ENCODE results near the gene TP53RK. TPM values are rescaled to one million over a fixed set of nuclear protein-coding genes. Genes with fewer than 3 reads are reported as not detected.

TP53RK gene
- total RNA-seq, 1 experiment from 2014 or later: 20.6 TPM

GRCh38 chr20:46670585-46671584 lies 18.4 kb downstream of the TP53RK start:
- TF ChIP-seq EZH2 (IDR thresholded peaks at IDR 0.05; ENCODE audit: borderline replicate concordance, low read depth, low read length, poor library complexity, severe bottlenecking) (no peak), CTCF (conservative IDR thresholded peaks at IDR 0.05; ENCODE audit: low read depth, low read length) (no peak)
- no peak overlapping the region for H3K27ac ChIP-seq (ENCODE audit: low read depth, low read length, poor library complexity, severe bottlenecking)
- H3K4me1 ChIP-seq (ENCODE audit: insufficient read depth, low read length, poor library complexity, severe bottlenecking): no peaks in the 10 kb centered on the region
- POLR2A ChIA-PET (ENCODE audit: low non-redundant PET): no interaction called here
- intact Hi-C loops (cut with micrococcal nuclease; ENCODE audit: unreplicated experiment): no loop called here
- no peaks in the 10 kb centered on the region for H3K27me3 ChIP-seq (replicated peaks; ENCODE audit: insufficient read depth, low read depth, low read length, poor library complexity)
- H3K36me3 ChIP-seq (ENCODE audit: insufficient read depth, low read length, poor library complexity, severe bottlenecking): no peaks in the 10 kb centered on the region
- no TSS peak for BruUV-seq (replicated peaks)
- no peak overlapping the region for H3K4me3 ChIP-seq (ENCODE audit: low read depth, low read length, poor library complexity, severe bottlenecking)
- H3K9me3 ChIP-seq (ENCODE audit: low read depth, low read length, poor library complexity, severe bottlenecking): peaks cover 6% of the 10 kb centered on the region
- CTCF ChIA-PET: no interaction called here
- no peak for DNase-seq (ENCODE audit: low spot score)

GRCh38 chr20:46670228-46670584 lies 19.0 kb downstream of the TP53RK start:
- Histone ChIP-seq H3K36me3 (ENCODE audit: insufficient read depth, low read length, poor library complexity, severe bottlenecking) (no peaks in the 10 kb centered on the region), H3K9me3 (ENCODE audit: low read depth, low read length, poor library complexity, severe bottlenecking) (peaks cover 6% of the 10 kb centered on the region), H3K27me3 (replicated peaks; ENCODE audit: insufficient read depth, low read depth, low read length, poor library complexity) (no peaks in the 10 kb centered on the region), H3K4me1 (ENCODE audit: insufficient read depth, low read length, poor library complexity, severe bottlenecking) (no peaks in the 10 kb centered on the region), H3K4me3 (ENCODE audit: low read depth, low read length, poor library complexity, severe bottlenecking) (no peak overlapping the region), H3K27ac (ENCODE audit: low read depth, low read length, poor library complexity, severe bottlenecking) (no peak overlapping the region)
- ChIA-PET POLR2A (ENCODE audit: low non-redundant PET) (no interaction called here), CTCF (no interaction called here)
- intact Hi-C loops (cut with micrococcal nuclease; ENCODE audit: unreplicated experiment): no loop called here
- no TSS peak for BruUV-seq (replicated peaks)
- TF ChIP-seq EZH2 (IDR thresholded peaks at IDR 0.05; ENCODE audit: borderline replicate concordance, low read depth, low read length, poor library complexity, severe bottlenecking): no peak
- no peak for TF ChIP-seq CTCF (conservative IDR thresholded peaks at IDR 0.05; ENCODE audit: low read depth, low read length)
- no peak for DNase-seq (ENCODE audit: low spot score)

- H3K36me3 ChIP-seq (ENCODE audit: insufficient read depth, low read length, poor library complexity, severe bottlenecking): no peaks in the 10 kb centered on the region
- H3K4me3 ChIP-seq (ENCODE audit: low read depth, low read length, poor library complexity, severe bottlenecking): no peak overlapping the region
- CTCF ChIA-PET: no interaction called here
- intact Hi-C loops (cut with micrococcal nuclease; ENCODE audit: unreplicated experiment): no loop called here
- H3K4me1 ChIP-seq (ENCODE audit: insufficient read depth, low read length, poor library complexity, severe bottlenecking): no peaks in the 10 kb centered on the region
- no peak overlapping the region for H3K27ac ChIP-seq (ENCODE audit: low read depth, low read length, poor library complexity, severe bottlenecking)
- DNase-seq (ENCODE audit: low spot score): no peak
- H3K27me3 ChIP-seq (replicated peaks; ENCODE audit: insufficient read depth, low read depth, low read length, poor library complexity): no peaks in the 10 kb centered on the region
- no TSS peak for BruUV-seq (replicated peaks)
- H3K9me3 ChIP-seq (ENCODE audit: low read depth, low read length, poor library complexity, severe bottlenecking): peaks cover 6% of the 10 kb centered on the region
- POLR2A ChIA-PET (ENCODE audit: low non-redundant PET): no interaction called here
- TF ChIP-seq EZH2 (IDR thresholded peaks at IDR 0.05; ENCODE audit: borderline replicate concordance, low read depth, low read length, poor library complexity, severe bottlenecking) (no peak), CTCF (conservative IDR thresholded peaks at IDR 0.05; ENCODE audit: low read depth, low read length) (no peak)
Observed at GRCh38 chr20:46666818-46667515, 22.3 kb downstream of the TP53RK start.
